Colonic mucosa (tissue), 4 donors: Measurements from ENCODE around the gene FBXW4. TPM values are rescaled to one million over a fixed set of nuclear protein-coding genes. Genes with fewer than 3 reads are reported as not detected.

Experiments
- DNase-seq: peaks from one replicate; pipeline ENCODE4 v3.0.0-alpha.2; 2020
- H3K27ac ChIP-seq: fragments of 200-600 bp; one replicate; pipeline ENCODE4 v1.8.0; 2021
- H3K27me3 ChIP-seq: fragments of 200-600 bp; one replicate; pipeline ENCODE4 v1.8.0; 2021
- H3K36me3 ChIP-seq: fragments of 200-600 bp; one replicate; pipeline ENCODE4 v1.8.0; 2021
- H3K4me1 ChIP-seq: fragments of 200-600 bp; one replicate; pipeline ENCODE4 v1.8.0; 2021; ENCODE audit warnings: mild to moderate bottlenecking
- H3K4me3 ChIP-seq: fragments of 200-600 bp; one replicate; pipeline ENCODE4 v1.8.0; 2021
- H3K9ac ChIP-seq, 2 donors: one replicate each; pipeline ENCODE4 v1.7.0; 2013; ENCODE audit warnings: control low read depth in 2 of 2, low read depth in 2 of 2, low read length in 2 of 2
- H3K9me3 ChIP-seq: fragments of 200-600 bp; one replicate; pipeline ENCODE4 v1.8.0; 2021
- CTCF ChIP-seq: fragments of 200-600 bp; IDR thresholded peaks from one replicate; pipeline ENCODE4 v1.8.0; 2022; ENCODE audit warnings: antibody characterized with exemption, mild to moderate bottlenecking
- intact Hi-C: fragments of 100-400 bp; cut with DNase I; formaldehyde crosslinking; loops from one replicate; pipeline ENCODE4 v1.14.1; 2022
- total RNA-seq, 2 donors: library from RNA; stranded (reverse); fragmentation: NEBNext Ultra II Directional in 1 of 2; extraction: Animal tissue kit (Norgen Biotek cat#: 25700) in 1 of 2; gene quantifications; one replicate each; pipeline ENCODE4 v1.2.1, GENCODE V29; 2021
- donor health status: healthy.
- donor health status: DM: no; HTN: no; CAD: no.
- donor health status: DM: no; HTN: no; CAD: no.

Gene FBXW4
- total RNA-seq, 2 donors from 2014 or later = 42.5 to 60.7 TPM

- Histone ChIP-seq H3K9ac (no peak overlapping the region), H3K9me3 (no peaks in the 10 kb centered on the region), H3K4me1 (no peaks in the 10 kb centered on the region), H3K36me3 (no peaks in the 10 kb centered on the region), H3K27me3 (no peaks in the 10 kb centered on the region), H3K27ac (no peak overlapping the region), H3K4me3 (no peak overlapping the region)
- no peak for TF ChIP-seq CTCF
- no peak for DNase-seq
- intact Hi-C loops = no loop called here
Observed at GRCh38 chr10:101658975-101659374, 36.0 kb downstream of the FBXW4 start.

- Histone ChIP-seq H3K4me3 (no peak overlapping the region), H3K4me1 (no peaks in the 10 kb centered on the region), H3K27ac (no peak overlapping the region), H3K36me3 (no peaks in the 10 kb centered on the region), H3K9ac (no peak overlapping the region), H3K9me3 (no peaks in the 10 kb centered on the region), H3K27me3 (no peaks in the 10 kb centered on the region)
- TF ChIP-seq CTCF = no peak
- DNase-seq = no peak
- intact Hi-C loops = no loop called here
Observed at GRCh38 chr10:101656890-101657289, 38.1 kb downstream of the FBXW4 start.

- no peak overlapping the region for H3K4me3 ChIP-seq
- no peak for TF ChIP-seq CTCF
- intact Hi-C loops = no loop called here
- no peaks in the 10 kb centered on the region for H3K27me3 ChIP-seq
- no peak overlapping the region for H3K9ac ChIP-seq
- DNase-seq = no peak
- H3K9me3 ChIP-seq = no peaks in the 10 kb centered on the region
- no peaks in the 10 kb centered on the region for H3K4me1 ChIP-seq
- no peak overlapping the region for H3K27ac ChIP-seq
- no peaks in the 10 kb centered on the region for H3K36me3 ChIP-seq
Observed at GRCh38 chr10:101655570-101655969, 39.4 kb downstream of the FBXW4 start.

GRCh38 chr10:101653536-101653935, 41.4 kb downstream of the FBXW4 start:
- Histone ChIP-seq H3K9me3 (no peaks in the 10 kb centered on the region), H3K27ac (no peak overlapping the region), H3K4me1 (no peaks in the 10 kb centered on the region), H3K36me3 (no peaks in the 10 kb centered on the region), H3K27me3 (no peaks in the 10 kb centered on the region), H3K9ac (no peak overlapping the region), H3K4me3 (no peak overlapping the region)
- no peak for TF ChIP-seq CTCF
- intact Hi-C loops = no loop called here
- no peak for DNase-seq

- Histone ChIP-seq H3K36me3 (no peaks in the 10 kb centered on the region), H3K27me3 (no peaks in the 10 kb centered on the region), H3K9me3 (no peaks in the 10 kb centered on the region), H3K9ac (no peak overlapping the region), H3K4me3 (no peak overlapping the region), H3K4me1 (no peaks in the 10 kb centered on the region), H3K27ac (no peak overlapping the region)
- intact Hi-C loops = no loop called here
- DNase-seq = no peak
- TF ChIP-seq CTCF = no peak
Observed at GRCh38 chr10:101651336-101651735, 43.6 kb downstream of the FBXW4 start.

- no peak overlapping the region for H3K27ac ChIP-seq
- H3K9me3 ChIP-seq = no peaks in the 10 kb centered on the region
- no peak for DNase-seq
- no peaks in the 10 kb centered on the region for H3K27me3 ChIP-seq
- H3K4me1 ChIP-seq = no peaks in the 10 kb centered on the region
- no peak for TF ChIP-seq CTCF
- H3K4me3 ChIP-seq = no peak overlapping the region
- H3K9ac ChIP-seq = no peak overlapping the region
- intact Hi-C loops = no loop called here
- no peaks in the 10 kb centered on the region for H3K36me3 ChIP-seq
Observed at GRCh38 chr10:101650863-101651262, 44.1 kb downstream of the FBXW4 start.
